Measurements from ENCODE around the gene POU4F1.

GRCh38 chr13:78596399-78596735 is 7.0 kb downstream of the POU4F1 start:
- TF ChIP-seq CTCF (IDR thresholded peaks at IDR 0.05), result no peak
- TF ChIP-seq POLR2A (IDR thresholded peaks at IDR 0.05), result no peak
